H1 (cell line): Measurements from ENCODE around the gene CRTAC1. TPM values are rescaled to one million over a fixed set of nuclear protein-coding genes. Genes with fewer than 3 reads are reported as not detected.

ENCODE experiments used
- CTCF ChIA-PET: fragments of 300-600 bp; sonication (Branson Sonifier 250); formaldehyde crosslinking; loops from one replicate; lab custom pipeline; 2021; ENCODE audit not compliant: partially characterized antibody; lab: Charles Lee
- POLR2A ChIA-PET: fragments of 300-600 bp; sonication (Branson Sonifier 250); formaldehyde crosslinking; loops from one replicate; lab custom pipeline; 2021; ENCODE audit warnings: inconsistent platforms; ENCODE audit not compliant: partially characterized antibody; lab: Charles Lee
- DNase-seq, 2 experiments: peaks; one replicate each; pipeline versions ENCODE4 v3.0.0 to v3.0.0-alpha.2; 2010 to 2022; ENCODE audit warnings: low spot score in 2 of 2, low read depth in 1 of 2, mixed read lengths in 1 of 2
- FAIRE-seq: peaks from 2 replicates; lab custom pipeline; 2011; peaks lifted over from hg19 to GRCh38; lab: Jason Lieb, UNC
- H2AFZ ChIP-seq: 2 replicates; pipeline ENCODE4 v1.8.1; 2012; ENCODE audit warnings: low read length, inconsistent platforms
- H2AK5ac ChIP-seq: 2 replicates; pipeline ENCODE4 v1.6.1; 2013; ENCODE audit warnings: low read depth, low read length
- H2BK120ac ChIP-seq: replicated peaks from 2 replicates; pipeline ENCODE3; 2013; ENCODE audit warnings: low read depth, low read length, inconsistent platforms
- H2BK12ac ChIP-seq: 2 replicates; pipeline ENCODE4 v1.6.1; 2013; ENCODE audit warnings: low read depth, low read length
- H2BK15ac ChIP-seq: 2 replicates; pipeline ENCODE4 v1.6.1; 2013; ENCODE audit warnings: low read length
- H2BK20ac ChIP-seq: 2 replicates; pipeline ENCODE4 v1.6.1; 2013; ENCODE audit warnings: low read length
- H2BK5ac ChIP-seq: 2 replicates; pipeline ENCODE4 v1.6.1; 2013; ENCODE audit warnings: low read depth, low read length
- H3K14ac ChIP-seq: 2 replicates; pipeline ENCODE4 v1.6.1; 2013; ENCODE audit warnings: inconsistent platforms; ENCODE audit not compliant: insufficient read length
- H3K18ac ChIP-seq: 2 replicates; pipeline ENCODE4 v1.6.1; 2013; ENCODE audit warnings: low read length; ENCODE audit errors: extremely low read depth
- H3K23ac ChIP-seq: 2 replicates; pipeline ENCODE4 v1.6.1; 2013; ENCODE audit warnings: inconsistent platforms; ENCODE audit not compliant: insufficient read length
- H3K23me2 ChIP-seq: 2 replicates; pipeline ENCODE4 v1.6.1; 2013; ENCODE audit warnings: low read depth, low read length
- H3K27ac ChIP-seq: 2 replicates; pipeline ENCODE4 v1.6.1; 2011; ENCODE audit warnings: low read depth, low read length, inconsistent platforms
- H3K27me3 ChIP-seq, 4 experiments: replicated peaks in 1 of 4; 1 replicate in 1 of 4; 2 replicates in 3 of 4; pipeline versions ENCODE4 v1.6.1 to v1.8.1; 2011 to 2013; ENCODE audit warnings: low read length in 3 of 4, mild to moderate bottlenecking in 3 of 4, inconsistent platforms in 2 of 4, mixed read lengths in 2 of 4, moderate library complexity in 1 of 4; ENCODE audit not compliant: control insufficient read depth in 3 of 4, insufficient read depth in 3 of 4; ENCODE audit errors: extremely low read depth in 1 of 4
- H3K36me3 ChIP-seq, 4 experiments: 2 replicates each; pipeline versions ENCODE4 v1.6.1 to v1.8.1; 2011 to 2013; ENCODE audit warnings: mild to moderate bottlenecking in 4 of 4, low read length in 3 of 4, moderate library complexity in 2 of 4, control low read depth in 1 of 4, inconsistent platforms in 1 of 4; ENCODE audit not compliant: insufficient read depth in 4 of 4, control insufficient read depth in 2 of 4
- H3K4ac ChIP-seq: replicated peaks from 2 replicates; pipeline ENCODE3; 2013; ENCODE audit warnings: low read length, low read depth, mixed read lengths, inconsistent platforms; ENCODE audit not compliant: insufficient read length
- H3K4me1 ChIP-seq, 4 experiments: replicated peaks in 1 of 4; 1 replicate in 1 of 4; 2 replicates in 3 of 4; pipeline versions ENCODE4 v1.6.1 to v1.8.1; 2011 to 2013; ENCODE audit warnings: low read length in 3 of 4, inconsistent platforms in 2 of 4, mixed read lengths in 1 of 4; ENCODE audit not compliant: insufficient read depth in 4 of 4, control insufficient read depth in 3 of 4
- H3K4me2 ChIP-seq, 2 experiments: 2 replicates each; pipeline versions ENCODE4 v1.6.1 to v1.8.1; 2011 to 2013; ENCODE audit warnings: low read depth in 2 of 2, low read length in 2 of 2, control low read depth in 1 of 2, inconsistent platforms in 1 of 2, mild to moderate bottlenecking in 1 of 2; ENCODE audit not compliant: insufficient read depth in 1 of 2
- H3K4me3 ChIP-seq, 4 experiments: fragments of 200-600, 300-600 bp in 1 of 4; sonication (generic), shearing (Covaris generic), sonication (Bioruptor Twin) in 1 of 4; 2 replicates each; pipeline versions ENCODE4 v1.5.1 to v1.8.1; 2011 to 2016; ENCODE audit warnings: low read length in 4 of 4, low read depth in 3 of 4, control low read depth in 2 of 4, inconsistent platforms in 2 of 4, mild to moderate bottlenecking in 2 of 4, mixed read lengths in 1 of 4, moderate library complexity in 1 of 4; ENCODE audit not compliant: insufficient read depth in 2 of 4; ENCODE audit errors: extremely low read depth in 1 of 4
- H3K56ac ChIP-seq: replicated peaks from 2 replicates; pipeline ENCODE3; 2013; ENCODE audit warnings: low read depth, mild to moderate bottlenecking, mixed read lengths, low read length, inconsistent platforms; ENCODE audit not compliant: insufficient read length
- H3K79me1 ChIP-seq: 2 replicates; pipeline ENCODE4 v1.6.1; 2013; ENCODE audit warnings: low read depth, low read length, control low read depth
- H3K79me2 ChIP-seq, 2 experiments: 2 replicates each; pipeline versions ENCODE4 v1.6.1 to v1.8.1; 2012 to 2013; ENCODE audit warnings: low read length in 2 of 2, mild to moderate bottlenecking in 2 of 2, inconsistent platforms in 1 of 2; ENCODE audit not compliant: insufficient read depth in 2 of 2, control insufficient read depth in 1 of 2
- H3K9ac ChIP-seq, 4 experiments: replicated peaks in 1 of 4; 1 replicate in 1 of 4; 2 replicates in 3 of 4; pipeline versions ENCODE4 v1.6.1 to v1.8.1; 2011 to 2013; ENCODE audit warnings: low read depth in 3 of 4, low read length in 3 of 4, control low read depth in 2 of 4, mild to moderate bottlenecking in 2 of 4, moderate library complexity in 2 of 4, inconsistent platforms in 1 of 4; ENCODE audit errors: extremely low read depth in 1 of 4
- H3K9me3 ChIP-seq, 2 experiments: 2 replicates each; pipeline versions ENCODE4 v1.6.1 to v1.8.1; 2012 to 2013; ENCODE audit warnings: mild to moderate bottlenecking in 2 of 2, moderate library complexity in 2 of 2, control low read depth in 1 of 2, inconsistent platforms in 1 of 2, low read depth in 1 of 2, low read length in 1 of 2, mixed read lengths in 1 of 2; ENCODE audit not compliant: insufficient read depth in 2 of 2
- H4K20me1 ChIP-seq, 2 experiments: replicated peaks in 1 of 2; 2 replicates each; pipeline versions ENCODE3 to v1.8.1; 2011 to 2013; ENCODE audit warnings: inconsistent platforms in 2 of 2, low read length in 2 of 2, mild to moderate bottlenecking in 1 of 2; ENCODE audit not compliant: insufficient read depth in 2 of 2, control insufficient read depth in 1 of 2
- H4K5ac ChIP-seq: 2 replicates; pipeline ENCODE4 v1.6.1; 2013; ENCODE audit warnings: low read length, low read depth, mixed read lengths, inconsistent platforms; ENCODE audit not compliant: insufficient read length
- H4K8ac ChIP-seq: 2 replicates; pipeline ENCODE4 v1.8.0; 2013; ENCODE audit warnings: mild to moderate bottlenecking, moderate library complexity, low read length, inconsistent platforms; ENCODE audit not compliant: insufficient read depth; ENCODE audit errors: extremely low read depth
- H4K91ac ChIP-seq: replicated peaks from 2 replicates; pipeline ENCODE3; 2013; ENCODE audit warnings: low read length, mixed read lengths, inconsistent platforms; ENCODE audit not compliant: insufficient read length
- BCL11A ChIP-seq, 2 experiments: IDR thresholded peaks; one replicate each; pipeline ENCODE4 v1.6.1; 2011; ENCODE audit warnings: low read depth in 2 of 2, low read length in 2 of 2, mild to moderate bottlenecking in 2 of 2
- CBX8 ChIP-seq: fragments of 300-800, 300-1000 bp; sonication (generic); IDR thresholded peaks from 2 replicates; pipeline ENCODE4 v1.7.1; 2016; ENCODE audit warnings: low read depth, low read length, borderline replicate concordance
- CREB1 ChIP-seq: IDR thresholded peaks from 2 replicates; pipeline ENCODE4 v1.6.1; 2012; ENCODE audit warnings: inconsistent platforms
- CTBP2 ChIP-seq: IDR thresholded peaks from 2 replicates; pipeline ENCODE4 v1.7.0; 2011; ENCODE audit warnings: borderline replicate concordance, mild to moderate bottlenecking, moderate library complexity, mixed read lengths, low read length; ENCODE audit not compliant: insufficient read depth, insufficient read length
- CTCF ChIP-seq, 3 experiments: IDR thresholded peaks; 1 replicate in 2 of 3; 2 replicates in 1 of 3; pipeline versions ENCODE4 v1.5.1 to v1.6.1; 2011; ENCODE audit warnings: low read length in 3 of 3, mild to moderate bottlenecking in 3 of 3, inconsistent platforms in 2 of 3, low read depth in 1 of 3, moderate library complexity in 1 of 3; ENCODE audit not compliant: insufficient read depth in 1 of 3; ENCODE audit errors: control extremely low read depth in 1 of 3
- POU5F1 ChIP-seq: IDR thresholded peaks from 2 replicates; pipeline ENCODE4 v1.6.1; 2011; ENCODE audit warnings: low read depth, mild to moderate bottlenecking, low read length, moderate library complexity
- SIX5 ChIP-seq: IDR thresholded peaks from 2 replicates; pipeline ENCODE4 v1.6.1; 2011; ENCODE audit warnings: mild to moderate bottlenecking, low read depth, low read length
- YY1 ChIP-seq: IDR thresholded peaks from 2 replicates; pipeline ENCODE4 v1.6.1; 2011; ENCODE audit warnings: low read depth, mild to moderate bottlenecking, low read length
- WGBS, 2 experiments: shearing (Covaris generic) in 1 of 2; methylation state at CpG; one replicate each; pipeline versions ENCODE4 v1.1.6 to v1.1.7; 2013 to 2015; ENCODE audit warnings: low lambda C conversion rate in 2 of 2, mixed read lengths in 2 of 2, inconsistent platforms in 1 of 2, low coverage in 1 of 2, missing lambda C conversion rate in 1 of 2; ENCODE audit not compliant: insufficient replicate concordance in 2 of 2, insufficient coverage in 1 of 2, insufficient read length in 1 of 2; ENCODE audit errors: extremely low coverage in 1 of 2, missing lambda C conversion rate in 1 of 2; 5-methylcytosine and 5-hydroxymethylcytosine counted together
- polyA plus RNA-seq, 7 experiments: library from polyadenylated mRNA; depleted of rRNA in 3 of 7; stranded (reverse) in 5 of 7; unstranded in 2 of 7; fragments of >200 nt in 5 of 7; fragments of 200-250 nt in 2 of 7; gene quantifications; 1 replicate in 5 of 7; 2 replicates in 1 of 7; 4 replicates in 1 of 7; pipeline versions ENCODE4 v1.2.1 to v1.2.3, GENCODE V29; 2011 to 2013; ENCODE audit warnings: missing spikeins in 2 of 7, mixed read lengths in 2 of 7
- total RNA-seq: library from RNA; stranded (reverse); fragmentation: NEBNext Ultra II Directional; extraction: Animal tissue kit (Norgen Biotek cat#: 25700); gene quantifications from 2 replicates; pipeline ENCODE4 v1.2.1, GENCODE V29; 2021

The CRTAC1 gene
- total and polyA plus RNA-seq, 2 of the 8 experiments (the other 6 are each of a cell fraction or from before 2014, with no cell fraction given): 0.91 to 1.2 TPM

GRCh38 chr10:97869091-97870042 lies 161.1 kb downstream of the CRTAC1 start:
- no peak overlapping the region for H4K5ac ChIP-seq
- H3K18ac ChIP-seq: peak overlapping the region; percentile 25; the same call in 1 of the 2 replicates
- no peaks in the 10 kb centered on the region for H4K20me1 ChIP-seq
- H4K91ac ChIP-seq: peak overlapping the region; percentile 91
- H4K8ac ChIP-seq: no peak overlapping the region
- no peak overlapping the region for H3K23ac ChIP-seq
- peak overlapping the region; percentile 74; the same call in 1 of the 2 replicates for H2BK15ac ChIP-seq
- peak in 1 of 2 experiments; percentile 71 for DNase-seq
- H3K79me2 ChIP-seq: no peaks in the 10 kb centered on the region
- H2BK20ac ChIP-seq: peak overlapping the region; percentile 77; the same call in 1 of the 2 replicates
- H3K27me3 ChIP-seq: no peaks in the 10 kb centered on the region
- CTCF ChIA-PET: interaction anchor here (0.6 to 14.5 kb wide), 36 partner anchors 8 to 1457 kb away, joined by 3 to 236 read pairs (median 6); partner anchors contain the start of gene GOLGA7B
- no peak overlapping the region for H3K4me3 ChIP-seq
- peaks cover 4 to 22% (median 9%) of the 10 kb centered on the region in 4 experiments for H3K4me1 ChIP-seq
- POLR2A ChIA-PET: interaction anchor here (1.0 to 1.5 kb wide), 4 partner anchors 18 to 108 kb away, joined by 3 to 6 read pairs (median 3); no protein-coding TSS in a partner anchor
- no peaks in the 10 kb centered on the region for H3K36me3 ChIP-seq
- no peak overlapping the region; the same call in 1 of the 2 replicates for H3K27ac ChIP-seq
- no peak for FAIRE-seq
- no peaks in the 10 kb centered on the region for H3K9me3 ChIP-seq
- H3K56ac ChIP-seq: no peak overlapping the region
- no peak overlapping the region for H2BK120ac ChIP-seq
- peak overlapping the region; percentile 19 for H3K4ac ChIP-seq
- WGBS, 2 experiments: 70% methylated on average over 19 of the region's 19 CpGs; no CpG with 5 or more reads in 1 of the 2 experiments
- H2BK5ac ChIP-seq: peak overlapping the region; percentile 4; the same call in 1 of the 2 replicates
- H3K23me2 ChIP-seq: 0 out of 2 replicates have a peak, but pooled peaks cover 1% of the 10 kb centered on the region
- no peak overlapping the region for H3K9ac ChIP-seq
- no peak overlapping the region for H2AK5ac ChIP-seq
- no peak overlapping the region for H3K14ac ChIP-seq
- no peak overlapping the region for H2AFZ ChIP-seq
- no peak overlapping the region for H3K4me2 ChIP-seq
- peak overlapping the region; percentile 45; the same call in 1 of the 2 replicates for H2BK12ac ChIP-seq
- H3K79me1 ChIP-seq: no peaks in the 10 kb centered on the region
- no peak for TF ChIP-seq CTBP2
- 0 out of 2 replicates have a peak, but pooled peaks have one; percentile 51 for TF ChIP-seq YY1
- TF ChIP-seq POU5F1: no peak
- no peak for TF ChIP-seq BCL11A (IDR thresholded peaks at IDR 0.05; ENCODE audit: low read depth in 2 of 2, low read length in 2 of 2)
- no peak for TF ChIP-seq SIX5
- TF ChIP-seq CBX8: no peak
- TF ChIP-seq CTCF (IDR thresholded peaks at IDR 0.05; ENCODE audit: control extremely low read depth in 1 of 3, insufficient read depth in 1 of 3, low read depth in 1 of 3, low read length in 3 of 3): peak; percentile 61 to 94 (median 79)
- TF ChIP-seq CREB1: 0 out of 2 replicates have a peak, but pooled peaks have one; percentile 19
